GM23248 (cell line): ENCODE data around the gene ATRAID. TPM values are rescaled to one million over a fixed set of nuclear protein-coding genes. Genes with fewer than 3 reads are reported as not detected.

Source experiments
- DNase-seq: peaks from one replicate; pipeline ENCODE4 v3.0.0-alpha.2; 2015
- H2AFZ ChIP-seq: fragments of 200-600 bp; sonication (generic); 2 replicates; pipeline ENCODE4 v1.6.1; 2016; ENCODE audit warnings: antibody characterized with exemption
- H3F3A ChIP-seq: fragments of 200-600 bp; sonication (generic); 2 replicates; pipeline ENCODE4 v1.6.1; 2016; ENCODE audit warnings: mild to moderate bottlenecking, antibody characterized with exemption, mixed run types; ENCODE audit not compliant: insufficient read depth
- H3K27ac ChIP-seq: fragments of 200-600 bp; sonication (generic); 2 replicates; pipeline ENCODE4 v1.5.1; 2016; ENCODE audit warnings: mild to moderate bottlenecking
- H3K27me3 ChIP-seq: fragments of 200-600 bp; sonication (generic); replicated peaks from 2 replicates; pipeline ENCODE4 v1.6.1; 2016; ENCODE audit warnings: mild to moderate bottlenecking; ENCODE audit not compliant: insufficient read depth
- H3K36me3 ChIP-seq: fragments of 200-600 bp; sonication (generic); 2 replicates; pipeline ENCODE4 v1.6.1; 2016; ENCODE audit warnings: low read depth, mild to moderate bottlenecking
- H3K4me1 ChIP-seq: fragments of 200-600 bp; sonication (generic); 2 replicates; pipeline ENCODE4 v1.6.1; 2016; ENCODE audit warnings: mild to moderate bottlenecking; ENCODE audit not compliant: insufficient read depth
- H3K4me2 ChIP-seq: fragments of 200-600 bp; sonication (generic); one replicate; pipeline ENCODE4 v1.6.1; 2016; ENCODE audit warnings: mild to moderate bottlenecking; ENCODE audit not compliant: unreplicated experiment
- H3K4me3 ChIP-seq: fragments of 200-600 bp; sonication (generic); 2 replicates; pipeline ENCODE4 v1.5.1; 2016; ENCODE audit warnings: mild to moderate bottlenecking
- H3K79me2 ChIP-seq: fragments of 200-600 bp; sonication (generic); 2 replicates; pipeline ENCODE4 v1.6.1; 2016; ENCODE audit warnings: mild to moderate bottlenecking; ENCODE audit not compliant: insufficient read depth
- H3K9ac ChIP-seq: fragments of 200-600 bp; sonication (generic); 2 replicates; pipeline ENCODE4 v1.6.1; 2016; ENCODE audit warnings: mild to moderate bottlenecking
- H3K9me2 ChIP-seq: fragments of 200-600 bp; sonication (generic); 2 replicates; pipeline ENCODE4 v1.6.1; 2016; ENCODE audit warnings: mixed run types, mild to moderate bottlenecking, moderate library complexity; ENCODE audit not compliant: insufficient read depth
- H3K9me3 ChIP-seq: fragments of 200-600 bp; sonication (generic); one replicate; pipeline ENCODE4 v1.6.1; 2017; ENCODE audit warnings: low read depth
- H4K20me1 ChIP-seq: fragments of 200-600 bp; sonication (generic); 2 replicates; pipeline ENCODE4 v1.6.0; 2016; ENCODE audit not compliant: insufficient read depth
- EZH2 ChIP-seq: fragments of 200-600 bp; sonication (generic); IDR thresholded peaks from 2 replicates; pipeline ENCODE4 v1.6.1; 2018; ENCODE audit warnings: antibody characterized with exemption, mild to moderate bottlenecking; ENCODE audit not compliant: insufficient read depth, poor library complexity, severe bottlenecking
- EZH2phosphoT487 ChIP-seq: fragments of 200-600 bp; sonication (generic); IDR thresholded peaks from 2 replicates; pipeline ENCODE4 v1.6.1; 2018; ENCODE audit warnings: antibody characterized with exemption, moderate library complexity, mild to moderate bottlenecking, low read depth; ENCODE audit not compliant: insufficient read depth
- WGBS, 2 experiments: methylation state at CpG; one replicate each; pipeline ENCODE4 v1.1.6; 2015 to 2017; ENCODE audit warnings: low lambda C conversion rate in 2 of 2, low coverage in 1 of 2; ENCODE audit errors: missing lambda C conversion rate in 2 of 2; 5-methylcytosine and 5-hydroxymethylcytosine counted together
- in situ Hi-C: fragments of 300-500 bp; cut with MboI; formaldehyde crosslinking; loops from 2 replicates; pipeline ENCODE4 v1.15.0; 2020
- polyA plus RNA-seq: library from polyadenylated mRNA; unstranded; fragments of >200 nt; fragmentation: Nextera tagmentation; extraction: Ambion mirVana; gene quantifications from 2 replicates; pipeline ENCODE4 v1.2.1, GENCODE V29; 2016
- total RNA-seq: library from RNA; depleted of rRNA; stranded (reverse); fragments of >200 nt; shearing (Covaris generic); gene quantifications from 2 replicates; pipeline ENCODE4 v1.2.3, GENCODE V29; 2014; rRNA removed

The ATRAID gene
- total and polyA plus RNA-seq, 2 experiments from 2014 or later = 214 to 304 TPM

DNA sequence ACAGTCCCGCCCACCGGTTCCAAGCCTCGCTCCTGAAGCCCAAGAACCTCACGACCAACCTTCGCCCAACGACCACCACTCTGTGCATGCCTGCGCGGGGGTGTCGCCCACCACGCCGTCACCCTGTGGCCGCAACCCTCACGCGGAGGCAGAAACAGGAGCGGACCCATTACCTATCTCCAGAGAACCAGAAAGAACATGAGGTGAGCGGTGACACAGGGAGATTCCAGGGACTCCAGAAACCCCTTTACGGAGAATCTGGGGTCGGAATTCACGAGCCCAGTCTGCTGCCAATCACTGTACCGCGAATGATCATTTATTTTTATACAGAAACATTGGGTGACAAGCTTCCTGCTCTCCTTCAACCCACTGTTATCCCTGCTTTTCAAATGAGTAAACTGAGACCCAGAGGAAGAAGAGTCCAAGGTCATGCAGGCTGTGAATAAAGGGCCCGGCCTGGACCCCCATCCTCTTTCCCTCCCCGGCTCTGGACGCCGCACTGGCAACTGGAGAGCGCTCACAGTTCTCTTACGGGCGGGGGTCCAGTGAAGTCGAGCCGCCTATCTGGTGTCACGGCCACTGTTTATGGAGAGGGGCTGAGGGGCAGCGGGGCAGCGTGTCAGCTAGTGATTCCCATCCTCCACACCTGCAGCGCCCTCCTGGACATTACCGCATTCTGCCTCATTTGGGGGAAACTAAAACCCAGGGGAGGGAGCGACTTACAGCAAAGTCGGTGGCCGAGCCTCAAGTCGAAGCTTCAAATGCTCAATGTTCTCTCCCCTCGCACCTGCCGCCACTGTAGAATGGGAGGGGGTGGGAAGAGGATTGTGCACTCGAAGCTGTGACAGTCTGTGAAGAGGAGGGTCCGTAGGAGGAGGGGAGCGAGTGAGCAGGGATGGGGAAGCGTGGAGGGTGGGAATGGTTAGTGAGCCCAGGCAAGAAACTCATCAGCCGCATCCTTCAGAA is 51.7 kb downstream of the ATRAID start:
- H3K79me2 ChIP-seq = no peaks in the 10 kb centered on the region
- peak overlapping the region; percentile 39 for H3K4me2 ChIP-seq
- no peaks in the 10 kb centered on the region for H4K20me1 ChIP-seq
- no peaks in the 10 kb centered on the region for H3K9me2 ChIP-seq
- H2AFZ ChIP-seq = peak overlapping the region; percentile 47; the same call in 1 of the 2 replicates
- peak; percentile 30 for TF ChIP-seq EZH2
- peak; percentile 72; the same call in 1 of the 2 replicates for TF ChIP-seq EZH2phosphoT487
- WGBS, 2 experiments = 5 to 6% methylated on average over 46 of the region's 46 CpGs
- in situ Hi-C loops = no loop called here
- peak overlapping the region; percentile 31 for H3K4me3 ChIP-seq
- no peak overlapping the region for H3K27ac ChIP-seq
- DNase-seq = no peak
- H3F3A ChIP-seq = no peaks in the 10 kb centered on the region
- no peaks in the 10 kb centered on the region for H3K4me1 ChIP-seq
- no peak overlapping the region for H3K9ac ChIP-seq
- no peaks in the 10 kb centered on the region for H3K36me3 ChIP-seq
- H3K27me3 ChIP-seq = peaks cover 78% of the 10 kb centered on the region
- no peaks in the 10 kb centered on the region for H3K9me3 ChIP-seq

DNA sequence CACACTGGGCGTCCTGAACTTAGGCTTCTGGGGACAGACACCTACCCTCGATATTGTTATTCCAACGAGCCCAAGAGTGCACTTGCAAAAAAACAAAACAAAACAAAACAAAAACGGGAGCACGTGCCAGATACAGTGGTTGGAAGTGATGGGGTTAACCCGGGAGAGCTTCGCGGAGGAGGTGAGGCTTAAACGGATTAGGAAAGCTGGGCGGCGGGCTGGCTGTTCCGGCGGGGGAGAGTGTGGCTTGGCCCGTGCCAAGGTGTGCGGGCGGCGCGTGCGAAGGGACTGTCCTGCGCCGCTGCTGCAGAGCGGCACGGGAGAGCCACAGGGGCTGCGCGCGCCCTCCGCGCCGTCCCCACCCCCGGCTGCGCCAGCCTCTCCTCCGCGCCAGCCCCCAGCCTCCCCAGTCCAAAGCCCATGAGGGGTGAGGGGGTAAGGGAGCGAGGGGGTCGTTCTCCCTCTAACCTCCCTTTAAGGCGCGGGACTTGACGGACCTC is 52.5 kb downstream of the ATRAID start:
- 0 out of 2 replicates have a peak overlapping the region, but pooled peaks have one; percentile 5 for H2AFZ ChIP-seq

DNA sequence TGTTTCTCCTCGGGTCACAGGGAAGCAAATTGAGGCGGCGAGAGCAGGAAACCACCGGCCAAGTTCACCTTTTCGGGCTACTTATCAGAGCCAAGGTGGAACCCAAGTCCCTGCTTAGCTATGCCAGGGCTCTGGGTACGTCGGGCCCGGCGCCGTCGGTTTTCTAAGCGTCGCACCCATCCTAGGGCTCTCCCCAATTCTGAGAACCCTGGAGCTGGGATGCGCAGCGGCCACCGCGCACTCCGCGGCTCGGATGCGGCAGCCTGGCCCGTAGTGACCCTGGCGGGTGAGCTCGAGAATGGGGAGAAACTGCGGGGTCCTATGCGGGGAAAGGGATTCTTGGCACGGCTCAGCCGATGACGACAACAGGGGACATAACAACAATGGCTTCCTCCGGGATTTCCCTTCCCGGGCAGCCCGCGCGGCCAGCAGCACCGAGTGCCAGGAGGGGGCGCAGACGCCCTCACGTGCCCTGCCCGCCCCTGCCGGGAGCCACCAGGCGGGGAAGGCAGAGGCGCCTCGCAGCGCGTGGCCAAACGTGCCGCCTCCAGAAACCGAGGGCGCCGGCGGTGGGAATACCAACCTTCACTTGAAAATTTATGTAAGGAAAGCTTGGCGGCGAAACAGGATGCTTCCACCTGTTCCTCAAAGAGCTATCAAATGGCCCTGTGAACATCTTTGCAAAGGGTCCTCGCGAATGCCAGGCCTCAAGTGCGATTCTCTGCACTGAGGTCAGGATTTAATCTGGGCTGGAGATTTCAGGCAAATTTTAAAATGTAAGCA is 53.1 kb downstream of the ATRAID start:
- Histone ChIP-seq H4K20me1 (no peaks in the 10 kb centered on the region), H2AFZ (0 out of 2 replicates have a peak overlapping the region, but pooled peaks have one; percentile 5), H3K9me2 (no peaks in the 10 kb centered on the region), H3K36me3 (no peaks in the 10 kb centered on the region), H3K4me2 (peak overlapping the region; percentile 69), H3F3A (no peaks in the 10 kb centered on the region), H3K9me3 (no peaks in the 10 kb centered on the region), H3K27me3 (peaks cover 71% of the 10 kb centered on the region), H3K9ac (no peak overlapping the region), H3K4me1 (no peaks in the 10 kb centered on the region), H3K79me2 (no peaks in the 10 kb centered on the region), H3K4me3 (peak overlapping the region; percentile 46), H3K27ac (no peak overlapping the region)
- in situ Hi-C loops = no loop called here
- peak; percentile 63 for DNase-seq
- TF ChIP-seq EZH2phosphoT487 (no peak), EZH2 (peak; percentile 36)
- 6 to 7% methylated on average over 53 to 55 of the region's 56 CpGs for WGBS, 2 experiments

More for the DNA sequence above, 52.5 kb downstream of the ATRAID start:
- Histone ChIP-seq H3K27me3 (peaks cover 78% of the 10 kb centered on the region), H3K4me3 (no peak overlapping the region), H3K4me1 (no peaks in the 10 kb centered on the region), H3K79me2 (no peaks in the 10 kb centered on the region), H4K20me1 (no peaks in the 10 kb centered on the region), H3K27ac (no peak overlapping the region), H3K4me2 (no peak overlapping the region), H3K9ac (no peak overlapping the region), H3K9me2 (no peaks in the 10 kb centered on the region), H3F3A (no peaks in the 10 kb centered on the region), H3K9me3 (no peaks in the 10 kb centered on the region), H3K36me3 (no peaks in the 10 kb centered on the region)
- in situ Hi-C loops = no loop called here
- TF ChIP-seq EZH2phosphoT487 (no peak), EZH2 (no peak)
- no peak for DNase-seq
- 2 to 4% methylated on average over 30 to 37 of the region's 38 CpGs for WGBS, 2 experiments

DNA sequence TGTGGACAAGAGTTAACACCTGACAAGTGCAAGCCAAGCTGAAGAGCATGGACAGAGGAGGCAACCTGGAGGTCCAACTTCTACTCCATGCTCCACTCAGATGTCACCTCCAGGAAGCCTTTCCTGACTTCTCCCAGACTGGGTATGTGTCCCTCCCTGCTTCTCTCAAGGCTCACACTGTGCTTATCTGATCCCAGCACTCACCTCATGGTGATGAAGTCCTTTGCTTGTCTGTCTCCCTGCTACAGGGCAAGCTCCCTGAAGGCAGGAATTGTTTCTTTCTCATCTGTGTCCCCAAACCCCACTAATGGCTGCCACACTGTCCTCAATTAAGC is 53.7 kb downstream of the ATRAID start:
- no peaks in the 10 kb centered on the region for H3K79me2 ChIP-seq
- no peak overlapping the region for H3K9ac ChIP-seq
- DNase-seq = no peak
- in situ Hi-C loops = no loop called here
- no peak overlapping the region for H3K4me3 ChIP-seq
- no peaks in the 10 kb centered on the region for H3K9me2 ChIP-seq
- no peaks in the 10 kb centered on the region for H3F3A ChIP-seq
- H3K27me3 ChIP-seq = peaks cover 66% of the 10 kb centered on the region
- no peak overlapping the region for H3K4me2 ChIP-seq
- no peaks in the 10 kb centered on the region for H3K9me3 ChIP-seq
- no peak overlapping the region for H2AFZ ChIP-seq
- H4K20me1 ChIP-seq = no peaks in the 10 kb centered on the region
- H3K27ac ChIP-seq = no peak overlapping the region
- no peaks in the 10 kb centered on the region for H3K36me3 ChIP-seq
- H3K4me1 ChIP-seq = no peaks in the 10 kb centered on the region
- no peak for TF ChIP-seq EZH2phosphoT487
- no peak for TF ChIP-seq EZH2

Other genes starting within 250 kb of the ATRAID start
- gene MAPRE3, start 241.4 kb upstream of the ATRAID start, total RNA-seq = 5.4 and 7.9 TPM in 2 replicates
- 21.6 and 23.0 TPM in 2 replicates for gene MAPRE3, start 241.4 kb upstream of the ATRAID start, polyA plus RNA-seq
- gene TMEM214, start 179.1 kb upstream of the ATRAID start, total RNA-seq = 74.9 and 90.4 TPM in 2 replicates
- gene TMEM214, start 179.1 kb upstream of the ATRAID start, polyA plus RNA-seq = 70.9 and 75.7 TPM in 2 replicates
- 15.2 and 17.8 TPM in 2 replicates for gene AGBL5, start 160.4 kb upstream of the ATRAID start, total RNA-seq
- gene AGBL5, start 160.4 kb upstream of the ATRAID start, polyA plus RNA-seq = 19.7 TPM in 2 replicates
- 445 and 499 TPM in 2 replicates for gene OST4, start 140.4 kb upstream of the ATRAID start, total RNA-seq
- 906 and 942 TPM in 2 replicates for gene OST4, start 140.4 kb upstream of the ATRAID start, polyA plus RNA-seq
- 219 and 229 TPM in 2 replicates for gene EMILIN1, start 133.4 kb upstream of the ATRAID start, total RNA-seq
- 61.5 and 65.0 TPM in 2 replicates for gene EMILIN1, start 133.4 kb upstream of the ATRAID start, polyA plus RNA-seq
- not detected in 2 replicates for gene KHK, start 125.3 kb upstream of the ATRAID start, total RNA-seq
- gene KHK, start 125.3 kb upstream of the ATRAID start, polyA plus RNA-seq = 0.24 and 0.51 TPM in 2 replicates
- 19.2 and 23.3 TPM in 2 replicates for gene CGREF1, start 92.9 kb upstream of the ATRAID start, total RNA-seq
- gene CGREF1, start 92.9 kb upstream of the ATRAID start, polyA plus RNA-seq = 17.2 and 17.8 TPM in 2 replicates
- gene ABHD1, start 88.2 kb upstream of the ATRAID start, total RNA-seq = not detected in 2 replicates
- gene ABHD1, start 88.2 kb upstream of the ATRAID start, polyA plus RNA-seq = not detected in 2 replicates
- gene PREB, start 77.4 kb upstream of the ATRAID start, total RNA-seq = 52.2 and 55.9 TPM in 2 replicates
- 40.8 and 45.0 TPM in 2 replicates for gene PREB, start 77.4 kb upstream of the ATRAID start, polyA plus RNA-seq
- not detected in 2 replicates for gene PRR30, start 72.6 kb upstream of the ATRAID start, total RNA-seq
- not detected in 2 replicates for gene PRR30, start 72.6 kb upstream of the ATRAID start, polyA plus RNA-seq
- gene TCF23, start 63.0 kb upstream of the ATRAID start, total RNA-seq = not detected in 2 replicates
- gene TCF23, start 63.0 kb upstream of the ATRAID start, polyA plus RNA-seq = not detected in 2 replicates
- 13.5 and 19.9 TPM in 2 replicates for gene SLC5A6, start 227 bp downstream of the ATRAID start, total RNA-seq
- 9.4 and 10.4 TPM in 2 replicates for gene SLC5A6, start 227 bp downstream of the ATRAID start, polyA plus RNA-seq
- gene CAD, start 5.3 kb downstream of the ATRAID start, total RNA-seq = 23.9 and 27.7 TPM in 2 replicates
- gene CAD, start 5.3 kb downstream of the ATRAID start, polyA plus RNA-seq = 17.1 and 19.2 TPM in 2 replicates
- gene SLC30A3, start 51.0 kb downstream of the ATRAID start, total RNA-seq = not detected in 2 replicates
- not detected in 2 replicates for gene SLC30A3, start 51.0 kb downstream of the ATRAID start, polyA plus RNA-seq
- gene DNAJC5G, start 63.4 kb downstream of the ATRAID start, total RNA-seq = not detected in 2 replicates
- not detected in 2 replicates for gene DNAJC5G, start 63.4 kb downstream of the ATRAID start, polyA plus RNA-seq
- not detected in 2 replicates for gene TRIM54, start 70.4 kb downstream of the ATRAID start, total RNA-seq
- gene TRIM54, start 70.4 kb downstream of the ATRAID start, polyA plus RNA-seq = not detected in 2 replicates
- gene UCN, start 96.4 kb downstream of the ATRAID start, total RNA-seq = not detected in 2 replicates
- 1.3 and 1.6 TPM in 2 replicates for gene UCN, start 96.4 kb downstream of the ATRAID start, polyA plus RNA-seq
- gene MPV17, start 111.1 kb downstream of the ATRAID start, total RNA-seq = 91.0 and 94.0 TPM in 2 replicates
- 128 and 138 TPM in 2 replicates for gene MPV17, start 111.1 kb downstream of the ATRAID start, polyA plus RNA-seq
- gene GTF3C2, start 144.7 kb downstream of the ATRAID start, total RNA-seq = 22.6 and 43.1 TPM in 2 replicates
- 23.8 and 26.4 TPM in 2 replicates for gene GTF3C2, start 144.7 kb downstream of the ATRAID start, polyA plus RNA-seq
- gene EIF2B4, start 158.3 kb downstream of the ATRAID start, total RNA-seq = 26.6 and 29.2 TPM in 2 replicates
- gene EIF2B4, start 158.3 kb downstream of the ATRAID start, polyA plus RNA-seq = 50.1 and 55.2 TPM in 2 replicates
- 163 and 193 TPM in 2 replicates for gene SNX17, start 158.6 kb downstream of the ATRAID start, total RNA-seq
- 173 and 183 TPM in 2 replicates for gene SNX17, start 158.6 kb downstream of the ATRAID start, polyA plus RNA-seq
- 6.7 and 9.5 TPM in 2 replicates for gene ZNF513, start 168.7 kb downstream of the ATRAID start, total RNA-seq
- 6.0 and 6.6 TPM in 2 replicates for gene ZNF513, start 168.7 kb downstream of the ATRAID start, polyA plus RNA-seq
- gene PPM1G, start 197.6 kb downstream of the ATRAID start, total RNA-seq = 75.1 and 81.5 TPM in 2 replicates
- 72.4 and 72.7 TPM in 2 replicates for gene PPM1G, start 197.6 kb downstream of the ATRAID start, polyA plus RNA-seq
- gene NRBP1, start 216.6 kb downstream of the ATRAID start, total RNA-seq = 145 and 165 TPM in 2 replicates
- 201 and 219 TPM in 2 replicates for gene NRBP1, start 216.6 kb downstream of the ATRAID start, polyA plus RNA-seq
- gene KRTCAP3, start 230.3 kb downstream of the ATRAID start, total RNA-seq = not detected in 2 replicates
- 0.56 and 0.67 TPM in 2 replicates for gene KRTCAP3, start 230.3 kb downstream of the ATRAID start, polyA plus RNA-seq